Activated CD8-positive, alpha-beta T cell treated with anti-CD3 and anti-CD28 coated beads for 36 hours (primary cell): ENCODE measurements around the gene HIRIP3. TPM values are rescaled to one million over a fixed set of nuclear protein-coding genes. Genes with fewer than 3 reads are reported as not detected.

Experiments used
- ATAC-seq: fragments of 200-7000 bp; cut with Tn5 transposase; one replicate; pipeline ENCODE4 v1.10.0; 2021; ENCODE audit warnings: mild to moderate bottlenecking, moderate library complexity
- CTCF ChIA-PET: fragments of 350-600 bp; sonication (Branson Sonifier 250); formaldehyde crosslinking; loops from one replicate; lab custom pipeline; 2021; ENCODE audit warnings: antibody characterized with exemption; lab: Charles Lee
- POLR2A ChIA-PET: fragments of 350-600 bp; sonication (Branson Sonifier 250); formaldehyde crosslinking; loops from one replicate; lab custom pipeline; 2021; ENCODE audit warnings: antibody characterized with exemption; lab: Charles Lee
- DNase-seq: peaks from one replicate; pipeline ENCODE4 v3.0.0-alpha.2; 2020
- H3K27ac Mint-ChIP-seq: one replicate; pipeline ENCODE4 v1.8.0; 2021; ENCODE audit warnings: mild to moderate bottlenecking, mixed read lengths
- H3K27me3 Mint-ChIP-seq: one replicate; pipeline ENCODE4 v1.8.0; 2021; ENCODE audit warnings: mixed read lengths
- H3K36me3 Mint-ChIP-seq: one replicate; pipeline ENCODE4 v1.8.0; 2021; ENCODE audit warnings: low read depth, mixed read lengths
- H3K4me1 Mint-ChIP-seq: one replicate; pipeline ENCODE4 v1.8.0; 2021; ENCODE audit warnings: low read depth, mixed read lengths
- H3K4me3 Mint-ChIP-seq: one replicate; pipeline ENCODE4 v1.8.0; 2021; ENCODE audit warnings: mild to moderate bottlenecking, moderate library complexity, mixed read lengths
- H3K9me3 Mint-ChIP-seq: one replicate; pipeline ENCODE4 v1.8.0; 2021; ENCODE audit warnings: mixed read lengths
- CTCF ChIP-seq: fragments of 200-600 bp; IDR thresholded peaks from one replicate; pipeline ENCODE4 v1.8.0; 2022; ENCODE audit warnings: antibody characterized with exemption, mild to moderate bottlenecking
- intact Hi-C: fragments of 100-400 bp; cut with micrococcal nuclease; formaldehyde crosslinking; loops from one replicate; pipeline ENCODE4 v1.10.0; 2022
- total RNA-seq, 2 experiments: library from RNA; stranded (reverse); gene quantifications; one replicate each; pipeline ENCODE4 v1.2.3, GENCODE V29; 2021

The HIRIP3 gene
- total RNA-seq, 2 experiments from 2014 or later, result 35.2 to 36.4 TPM

GRCh38 chr16:29958756-29959155 lies 36.7 kb downstream of the HIRIP3 start:
- Mint-ChIP-seq H3K27me3 (no peaks in the 10 kb centered on the region), H3K9me3 (no peaks in the 10 kb centered on the region), H3K4me1 (peaks cover 16% of the 10 kb centered on the region), H3K4me3 (no peak overlapping the region), H3K36me3 (no peaks in the 10 kb centered on the region), H3K27ac (no peak overlapping the region)
- DNase-seq, result no peak
- TF ChIP-seq CTCF, result no peak
- ChIA-PET CTCF (no interaction called here), POLR2A (no interaction called here)
- ATAC-seq, result no peak
- intact Hi-C loops, result no loop called here

- intact Hi-C loops, result no loop called here
- Mint-ChIP-seq H3K9me3 (peaks cover 4% of the 10 kb centered on the region), H3K4me3 (no peak overlapping the region), H3K27ac (no peak overlapping the region), H3K4me1 (no peaks in the 10 kb centered on the region), H3K36me3 (no peaks in the 10 kb centered on the region), H3K27me3 (peaks cover 2% of the 10 kb centered on the region)
- ATAC-seq (no peak), DNase-seq (no peak)
- no peak for TF ChIP-seq CTCF
- ChIA-PET POLR2A (interaction anchor here (0.7 to 1.2 kb wide), 3 partner anchors 26 to 75 kb away, joined by 3 read pairs; partner anchors contain the start of gene KCTD13), CTCF (no interaction called here)
Measured at GRCh38 chr16:29951625-29952365, 43.6 kb downstream of the HIRIP3 start.

- CTCF ChIA-PET, result no interaction called here
- intact Hi-C loops, result no loop called here
Measured at GRCh38 chr16:29950806-29951461, 44.5 kb downstream of the HIRIP3 start.

GRCh38 chr16:29947897-29948296 lies 47.5 kb downstream of the HIRIP3 start:
- POLR2A ChIA-PET, result no interaction called here
- peaks cover 2% of the 10 kb centered on the region for H3K27me3 Mint-ChIP-seq
- ATAC-seq, result no peak
- CTCF ChIA-PET, result no interaction called here
- no peak for DNase-seq
- no peak overlapping the region for H3K4me3 Mint-ChIP-seq
- intact Hi-C loops, result no loop called here
- H3K9me3 Mint-ChIP-seq, result peaks cover 4% of the 10 kb centered on the region
- H3K4me1 Mint-ChIP-seq, result no peaks in the 10 kb centered on the region
- H3K27ac Mint-ChIP-seq, result no peak overlapping the region
- H3K36me3 Mint-ChIP-seq, result no peaks in the 10 kb centered on the region
- no peak for TF ChIP-seq CTCF

More at GRCh38 chr16:29950806-29951461, 44.5 kb downstream of the HIRIP3 start:
- H3K27ac Mint-ChIP-seq, result no peak overlapping the region
- peaks cover 2% of the 10 kb centered on the region for H3K27me3 Mint-ChIP-seq
- H3K36me3 Mint-ChIP-seq, result no peaks in the 10 kb centered on the region
- no peak overlapping the region for H3K4me3 Mint-ChIP-seq
- POLR2A ChIA-PET, result interaction anchor here (0.5 to 1.2 kb wide), 3 partner anchors 23 to 64 kb away, joined by 3 read pairs; partner anchors contain the start of gene KCTD13
- DNase-seq (no peak), ATAC-seq (no peak)
- TF ChIP-seq CTCF, result no peak
- H3K9me3 Mint-ChIP-seq, result peaks cover 4% of the 10 kb centered on the region
- no peaks in the 10 kb centered on the region for H3K4me1 Mint-ChIP-seq
